Epithelial cell of proximal tubule (primary cell): Measurements from ENCODE around the gene BBS4. TPM values are rescaled to one million over a fixed set of nuclear protein-coding genes. Genes with fewer than 3 reads are reported as not detected.
"Not testable (repeated sequence)": the region's sequence is repeated elsewhere in the genome, so short reads cannot be mapped to it uniquely, and the experiment has no call there.

ENCODE experiments used
- DNase-seq: peaks from one replicate; pipeline ENCODE4 v3.0.0-alpha.2; 2011; ENCODE audit warnings: low read depth
- H3K4me3 ChIP-seq: 2 replicates; pipeline ENCODE4 v1.5.1; 2011; ENCODE audit warnings: low read depth, mild to moderate bottlenecking, low read length
- total RNA-seq: library from RNA; depleted of rRNA; stranded (reverse); fragments of >200 nt; gene quantifications from 2 replicates; pipeline ENCODE4 v1.2.3, GENCODE V29; 2015
- TF ChIP-seq, protein P1 (sequence below): conservative IDR thresholded peaks from 2 replicates; pipeline ENCODE4 v1.5.1; 2012; ENCODE audit warnings: low read depth, mild to moderate bottlenecking, low read length

The BBS4 gene
- total RNA-seq, 1 donor from 2014 or later: 11.6 TPM

DNA sequence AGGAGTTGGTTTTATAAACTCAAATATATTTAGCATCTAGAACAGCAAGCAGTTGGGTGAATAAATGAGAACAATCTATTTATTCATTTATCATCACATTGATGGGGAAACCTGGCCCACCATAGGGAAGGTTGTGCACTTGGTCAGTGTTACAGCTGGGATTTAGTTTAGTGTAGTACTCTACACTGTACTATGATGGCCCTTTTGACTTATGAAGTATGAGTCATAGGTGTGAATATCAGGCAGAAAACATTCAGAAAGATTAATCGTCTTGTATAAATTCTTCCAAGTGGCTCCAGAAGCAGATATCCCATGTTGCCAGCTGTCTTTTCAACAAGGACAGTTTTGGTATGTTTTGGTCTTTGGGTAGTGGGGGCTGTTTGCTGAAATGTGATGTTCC, 38.0 kb downstream of the BBS4 start:
- DNase-seq: no peak
- H3K4me3 ChIP-seq: no peak overlapping the region
- TF ChIP-seq, protein P1, sequence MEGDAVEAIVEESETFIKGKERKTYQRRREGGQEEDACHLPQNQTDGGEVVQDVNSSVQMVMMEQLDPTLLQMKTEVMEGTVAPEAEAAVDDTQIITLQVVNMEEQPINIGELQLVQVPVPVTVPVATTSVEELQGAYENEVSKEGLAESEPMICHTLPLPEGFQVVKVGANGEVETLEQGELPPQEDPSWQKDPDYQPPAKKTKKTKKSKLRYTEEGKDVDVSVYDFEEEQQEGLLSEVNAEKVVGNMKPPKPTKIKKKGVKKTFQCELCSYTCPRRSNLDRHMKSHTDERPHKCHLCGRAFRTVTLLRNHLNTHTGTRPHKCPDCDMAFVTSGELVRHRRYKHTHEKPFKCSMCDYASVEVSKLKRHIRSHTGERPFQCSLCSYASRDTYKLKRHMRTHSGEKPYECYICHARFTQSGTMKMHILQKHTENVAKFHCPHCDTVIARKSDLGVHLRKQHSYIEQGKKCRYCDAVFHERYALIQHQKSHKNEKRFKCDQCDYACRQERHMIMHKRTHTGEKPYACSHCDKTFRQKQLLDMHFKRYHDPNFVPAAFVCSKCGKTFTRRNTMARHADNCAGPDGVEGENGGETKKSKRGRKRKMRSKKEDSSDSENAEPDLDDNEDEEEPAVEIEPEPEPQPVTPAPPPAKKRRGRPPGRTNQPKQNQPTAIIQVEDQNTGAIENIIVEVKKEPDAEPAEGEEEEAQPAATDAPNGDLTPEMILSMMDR: no peak

GRCh38 chr15:72725446-72725845, 39.4 kb downstream of the BBS4 start:
- TF ChIP-seq, protein P1: no peak
- H3K4me3 ChIP-seq: no peak overlapping the region
- no peak for DNase-seq

- DNase-seq, H3K4me3 ChIP-seq: not testable (repeated sequence)
These were observed 39.8 kb downstream of the BBS4 start for GRCh38 chr15:72725851-72726250.

GRCh38 chr15:72727154-72727553, 41.1 kb downstream of the BBS4 start:
- no peak overlapping the region for H3K4me3 ChIP-seq
- no peak for DNase-seq
- TF ChIP-seq, protein P1: no peak

DNA sequence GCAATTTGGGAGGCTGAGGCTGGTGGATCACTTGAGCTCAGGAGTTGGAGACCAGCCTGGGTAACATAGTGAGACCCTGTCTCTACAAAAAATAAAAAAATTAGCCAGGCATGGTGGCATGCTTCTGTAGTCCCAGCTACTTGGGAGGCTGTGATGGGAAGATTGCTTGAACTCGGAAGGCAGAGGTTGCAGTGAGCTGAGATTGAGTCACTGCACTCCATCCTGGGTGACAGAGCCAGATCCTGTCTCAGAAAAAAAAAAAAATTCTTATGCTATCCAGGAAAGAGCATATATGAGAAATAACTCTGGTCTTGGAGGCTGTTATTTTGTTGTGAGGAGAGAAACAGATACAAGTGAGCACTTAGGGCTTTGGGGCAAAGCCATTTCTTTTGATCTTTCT, 42.2 kb downstream of the BBS4 start:
- not testable (repeated sequence) for DNase-seq, H3K4me3 ChIP-seq

- TF ChIP-seq, protein P1: no peak
- DNase-seq: no peak
- H3K4me3 ChIP-seq: no peak overlapping the region
These were observed 42.8 kb downstream of the BBS4 start for GRCh38 chr15:72728821-72729220.

DNA sequence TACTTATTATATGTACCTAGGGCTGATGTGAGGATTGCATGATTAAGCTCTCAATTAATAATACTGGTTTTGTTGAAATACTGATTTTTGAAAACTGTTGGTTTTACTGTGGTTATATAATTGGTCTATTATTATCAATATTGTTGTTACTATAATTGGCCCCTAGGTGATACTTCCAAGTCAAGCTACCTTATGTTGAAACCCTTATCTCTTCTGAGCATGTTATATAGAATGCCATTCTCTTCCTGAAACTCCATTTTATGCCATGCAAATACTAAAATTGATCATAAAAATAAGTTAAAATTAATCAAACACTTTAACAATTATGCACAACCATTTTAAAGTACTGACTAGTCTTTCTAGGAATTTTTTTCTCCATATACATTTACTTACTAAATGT, 46.1 kb downstream of the BBS4 start:
- DNase-seq: no peak
- TF ChIP-seq, protein P1: no peak
- no peak overlapping the region for H3K4me3 ChIP-seq

DNA sequence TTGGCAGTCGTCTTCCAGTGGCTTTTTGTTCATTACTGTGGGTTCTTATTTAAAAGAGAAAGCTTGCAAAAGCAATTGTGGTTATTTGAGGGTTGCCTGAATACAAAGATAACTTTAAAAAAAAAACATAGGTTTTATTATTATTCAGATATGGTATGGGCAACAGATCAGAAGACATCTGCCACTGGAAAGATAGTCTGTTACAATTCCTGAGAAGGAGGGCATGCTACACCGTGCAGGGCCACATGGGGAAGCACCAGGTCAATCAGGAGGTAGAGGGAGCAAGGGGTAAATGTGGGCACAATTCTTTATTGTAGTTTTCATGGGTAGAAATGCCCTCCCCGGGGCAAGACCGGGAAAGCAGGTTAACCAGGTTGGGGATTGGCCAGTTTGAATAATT, 46.5 kb downstream of the BBS4 start:
- TF ChIP-seq, protein P1: peak; percentile 17
- no peak for DNase-seq
- H3K4me3 ChIP-seq: no peak overlapping the region
